Stimulated activated CD4-positive, alpha-beta T cell treated with anti-CD3 and anti-CD28 coated beads, Interleukin-15, amount 100 ng/mL, for 1 hour (primary cell): Measurements from ENCODE around the gene SNW1.
"Not testable (repeated sequence)": the region's sequence is repeated elsewhere in the genome, so short reads cannot be mapped to it uniquely, and the experiment has no call there.

ENCODE experiments used
- DNase-seq, 2 donors: peaks; one replicate each; pipeline ENCODE4 v3.0.0-alpha.2; 2020; ENCODE audit warnings: low read depth in 1 of 2, low spot score in 1 of 2

SNW1 gene

GRCh38 chr14:77760381-77761204 is at the start of gene SNW1:
TSS of gene SNW1 (minus strand) at chr14:77761156. CDS start at chr14:77761127, 29 bp downstream.
- peak; percentile 77 to 78 for DNase-seq

GRCh38 chr14:77809011-77809410 is 48.1 kb upstream of the SNW1 start:
- no peak for DNase-seq

GRCh38 chr14:77808250-77808649 is 47.3 kb upstream of the SNW1 start:
- DNase-seq, result no peak

GRCh38 chr14:77805706-77806105 is 44.8 kb upstream of the SNW1 start:
- DNase-seq, result no peak

- DNase-seq, result no peak
Measured at GRCh38 chr14:77804592-77804991, 43.6 kb upstream of the SNW1 start.

- no peak for DNase-seq
Measured at GRCh38 chr14:77800814-77801213, 39.9 kb upstream of the SNW1 start.

GRCh38 chr14:77799863-77800730 is 39.1 kb upstream of the SNW1 start, which contains the start of gene ADCK1:
TSS of gene ADCK1 (plus strand) at chr14:77800109. CDS start at chr14:77818979, 18,870 bp downstream.
- DNase-seq, result peak; percentile 65 to 77

- DNase-seq, result not testable (repeated sequence)
Measured at GRCh38 chr14:77799456-77799855, 38.5 kb upstream of the SNW1 start.

- no peak for DNase-seq
Measured at GRCh38 chr14:77794357-77794756, 33.4 kb upstream of the SNW1 start.

- not testable (repeated sequence) for DNase-seq
Measured at GRCh38 chr14:77793255-77793654, 32.3 kb upstream of the SNW1 start.

- DNase-seq, result no peak
Measured at GRCh38 chr14:77791225-77791600, 30.3 kb upstream of the SNW1 start.

- no peak for DNase-seq
Measured at GRCh38 chr14:77790566-77791224, 29.7 kb upstream of the SNW1 start.

- DNase-seq, result no peak
Measured at GRCh38 chr14:77786148-77786547, 25.2 kb upstream of the SNW1 start.

GRCh38 chr14:77782202-77782601 is 21.2 kb upstream of the SNW1 start:
- no peak for DNase-seq

GRCh38 chr14:77773966-77774365 is 13.0 kb upstream of the SNW1 start:
- not testable (repeated sequence) for DNase-seq

GRCh38 chr14:77768442-77769069 is 7.6 kb upstream of the SNW1 start:
- DNase-seq, result not testable (repeated sequence)

- DNase-seq, result no peak
Measured at GRCh38 chr14:77763978-77764377, 3.0 kb upstream of the SNW1 start.

- no peak for DNase-seq
Measured at GRCh38 chr14:77763316-77763715, 2.4 kb upstream of the SNW1 start.

GRCh38 chr14:77761205-77761931 is 412 bp upstream of the SNW1 start:
- DNase-seq, result no peak

GRCh38 chr14:77752799-77753516 is 8.0 kb downstream of the SNW1 start:
- no peak for DNase-seq
